HepG2 (cell line): ENCODE results near the gene CELF2. TPM values are rescaled to one million over a fixed set of nuclear protein-coding genes. Genes with fewer than 3 reads are reported as not detected.

Experiments used
- ATAC-seq: fragments of 200-7000 bp; cut with Tn5 transposase; 3 replicates; pipeline ENCODE4 v1.9.1; 2020; ENCODE audit warnings: mild to moderate bottlenecking, moderate library complexity
- BruUV-seq: library from RNA; stranded (reverse); fragments of 400-500 nt; replicated peaks from 2 replicates; lab custom pipeline; 2021; lab: Mats Ljungman, UMichigan
- CTCF ChIA-PET: fragments of 300-600 bp; formaldehyde crosslinking; extraction: SDS; loops from one replicate; lab custom pipeline; 2021; ENCODE audit warnings: low total read pairs, inconsistent platforms, low intra/inter-chr PET ratio; lab: Yijun Ruan, JAX
- POLR2A ChIA-PET: fragments of 350-600 bp; sonication (Branson Sonifier 250); formaldehyde crosslinking; loops from one replicate; lab custom pipeline; 2020; ENCODE audit warnings: antibody characterized with exemption, inconsistent platforms; lab: Yijun Ruan, JAX
- DNase-seq: peaks from one replicate; pipeline ENCODE4 v3.0.0-alpha.2; 2015; ENCODE audit warnings: low spot score
- FAIRE-seq: peaks from 3 replicates; lab custom pipeline; 2011; peaks lifted over from hg19 to GRCh38; lab: Jason Lieb, UNC
- H2AFZ ChIP-seq: one replicate; pipeline ENCODE4 v1.6.1; 2011; ENCODE audit warnings: low read length, inconsistent platforms
- H3K27ac ChIP-seq: fragments of 300-600 bp; 3 replicates; pipeline ENCODE4 v1.8.0; 2011; ENCODE audit warnings: mixed run types, mild to moderate bottlenecking, mixed read lengths, low read length, inconsistent platforms; ENCODE audit not compliant: insufficient read depth; ENCODE audit errors: extremely low read length
- H3K27me3 ChIP-seq, 2 experiments: fragments of 200-600 bp in 1 of 2; 2 replicates in 1 of 2; 3 replicates in 1 of 2; pipeline versions ENCODE4 v1.6.0 to v1.8.0; 2011; ENCODE audit warnings: low read length in 2 of 2, mild to moderate bottlenecking in 2 of 2, moderate library complexity in 2 of 2, inconsistent platforms in 1 of 2; ENCODE audit not compliant: insufficient read depth in 2 of 2, control insufficient read depth in 1 of 2
- H3K36me3 ChIP-seq, 2 experiments: fragments of 200-600 bp in 1 of 2; replicated peaks in 1 of 2; 2 replicates in 1 of 2; 3 replicates in 1 of 2; pipeline versions ENCODE4 v1.5.1 to v1.8.0; 2011; ENCODE audit warnings: low read length in 2 of 2, inconsistent platforms in 1 of 2; ENCODE audit not compliant: insufficient read depth in 2 of 2, control insufficient read depth in 1 of 2
- H3K4me1 ChIP-seq: 2 replicates; pipeline ENCODE4 v1.5.1; 2012; ENCODE audit warnings: low read length, inconsistent platforms; ENCODE audit not compliant: insufficient read depth
- H3K4me2 ChIP-seq: 2 replicates; pipeline ENCODE4 v1.6.0; 2011; ENCODE audit warnings: low read depth, low read length, inconsistent platforms
- H3K4me3 ChIP-seq, 3 experiments: fragments of 200-600 bp in 1 of 3; sonication (generic), shearing (Covaris generic) in 1 of 3; replicated peaks in 1 of 3; 2 replicates each; pipeline ENCODE4 v1.5.1; 2011 to 2016; ENCODE audit warnings: low read length in 3 of 3, inconsistent platforms in 2 of 3, low read depth in 2 of 3, mild to moderate bottlenecking in 2 of 3, control low read depth in 1 of 3, mixed read lengths in 1 of 3; ENCODE audit not compliant: insufficient read depth in 1 of 3
- H3K79me2 ChIP-seq: one replicate; pipeline ENCODE4 v1.6.1; 2011; ENCODE audit warnings: low read length, inconsistent platforms; ENCODE audit not compliant: insufficient read depth
- H3K9ac ChIP-seq: 2 replicates; pipeline ENCODE4 v1.6.0; 2011; ENCODE audit warnings: mild to moderate bottlenecking, low read depth, low read length, inconsistent platforms; ENCODE audit not compliant: insufficient read depth
- H3K9me3 ChIP-seq: 2 replicates; pipeline ENCODE4 v1.5.1; 2012; ENCODE audit warnings: mild to moderate bottlenecking, low read length
- H4K20me1 ChIP-seq: 2 replicates; pipeline ENCODE4 v1.6.0; 2011; ENCODE audit warnings: inconsistent platforms, mild to moderate bottlenecking, low read length, moderate library complexity; ENCODE audit not compliant: insufficient read depth
- ZNF17 ChIP-seq: sonication (generic); formaldehyde crosslinking; IDR thresholded peaks from 2 replicates; pipeline ENCODE4 v1.5.0; 2020; ENCODE audit warnings: mild to moderate bottlenecking, missing genetic modification reagents
- ZNF337 ChIP-seq: sonication (generic); formaldehyde crosslinking; IDR thresholded peaks from 2 replicates; pipeline ENCODE4 v1.5.1; 2020; ENCODE audit warnings: missing genetic modification reagents, low read depth, mild to moderate bottlenecking, borderline replicate concordance
- ZNF350 ChIP-seq: sonication (generic); formaldehyde crosslinking; IDR thresholded peaks from 2 replicates; pipeline ENCODE4 v1.4.0; 2020; ENCODE audit warnings: mild to moderate bottlenecking, low read depth, missing genetic modification reagents, borderline replicate concordance
- WGBS: methylation state at CpG from one replicate; pipeline ENCODE4 v1.1.6; 2017; ENCODE audit warnings: low lambda C conversion rate; 5-methylcytosine and 5-hydroxymethylcytosine counted together
- in situ Hi-C: cut with HindIII; loops from 2 replicates; pipeline ENCODE4 v1.10.0; 2017; ENCODE audit warnings: low pct_unique_long_range_greater_than_20kb; ENCODE audit not compliant: extremely low pct_ligation_motif_present
- intact Hi-C: fragments of 100-400 bp; cut with micrococcal nuclease; formaldehyde crosslinking; loops from one replicate; pipeline ENCODE4 v1.10.0; 2022; ENCODE audit not compliant: unreplicated experiment
- polyA plus RNA-seq, 8 experiments: library from polyadenylated mRNA; depleted of rRNA in 3 of 8; stranded (reverse) in 7 of 8; unstranded in 1 of 8; fragments of >200 nt; fragmentation: Illumina TruSeq in 4 of 8; extraction: Trizol in 4 of 8; gene quantifications; 2 replicates each; pipeline versions ENCODE4 v1.2.1 to v1.2.3, GENCODE V29; 2011 to 2016; ENCODE audit warnings: low read depth in 4 of 8, missing spikeins in 1 of 8, mixed read lengths in 1 of 8; ENCODE audit not compliant: insufficient read depth in 1 of 8
- total RNA-seq, 5 experiments: library from RNA; depleted of rRNA; stranded (reverse); fragments of >200 nt; fragmentation: Illumina TruSeq; extraction: Trizol; gene quantifications; 2 replicates each; pipeline ENCODE4 v1.2.3, GENCODE V29; 2016; ENCODE audit warnings: low read depth in 1 of 5
- TF ChIP-seq, protein P1 (sequence below): sonication (generic); formaldehyde crosslinking; IDR thresholded peaks from 2 replicates; pipeline ENCODE4 v1.8.0; 2022; ENCODE audit warnings: mild to moderate bottlenecking, missing genetic modification reagents; ENCODE audit not compliant: insufficient replicate concordance
- TF ChIP-seq, protein P2 (sequence below): sonication (generic); formaldehyde crosslinking; IDR thresholded peaks from 2 replicates; pipeline ENCODE4 v1.4.0; 2020; ENCODE audit warnings: mild to moderate bottlenecking, missing genetic modification reagents, borderline replicate concordance
- TF ChIP-seq, protein P3 (sequence below): sonication (generic); formaldehyde crosslinking; IDR thresholded peaks from 2 replicates; pipeline ENCODE4 v1.4.0; 2020; ENCODE audit warnings: missing genetic modification reagents
- TF ChIP-seq, protein P4 (sequence below): sonication (generic); formaldehyde crosslinking; conservative IDR thresholded peaks from 2 replicates; pipeline ENCODE4 v1.4.0; 2020; ENCODE audit warnings: missing genetic modification reagents

Gene CELF2
- total and polyA plus RNA-seq, 2 of the 13 experiments (the other 11 are each of a cell fraction or from before 2014, with no cell fraction given), result not detected

DNA sequence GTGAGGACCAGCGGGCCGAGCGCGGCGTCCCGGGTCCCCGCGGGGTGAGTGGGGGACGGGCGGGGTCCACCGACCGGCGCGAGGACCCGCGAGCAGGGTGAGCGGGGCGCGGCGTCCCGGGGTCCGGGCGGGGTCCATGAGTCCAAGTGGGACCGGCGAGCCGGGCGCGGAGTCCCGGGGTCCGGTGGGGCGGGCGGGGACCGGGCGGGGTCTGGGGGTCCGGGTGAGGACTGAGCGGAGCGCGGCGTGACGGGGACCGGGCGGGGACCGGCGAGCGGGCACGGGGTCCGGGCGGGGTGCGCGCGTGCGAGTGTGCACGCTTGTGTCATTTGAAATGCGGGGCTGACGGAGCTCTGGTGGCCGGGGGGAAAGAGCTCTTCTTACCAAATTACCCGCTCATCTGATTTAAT lies 765 bp downstream of the CELF2 start:
- no peak for ATAC-seq
- no peak overlapping the region for H3K4me2 ChIP-seq
- BruUV-seq, result no TSS peak
- DNase-seq, result no peak
- ChIA-PET POLR2A (no interaction called here), CTCF (no interaction called here)
- H3K36me3 ChIP-seq, result no peaks in the 10 kb centered on the region
- no peaks in the 10 kb centered on the region for H3K4me1 ChIP-seq
- H3K9me3 ChIP-seq, result no peaks in the 10 kb centered on the region
- H2AFZ ChIP-seq, result no peak overlapping the region
- 84% methylated on average over 57 of the region's 57 CpGs for WGBS
- no peak overlapping the region for H3K27ac ChIP-seq
- H3K27me3 ChIP-seq, result peaks cover 0 to 19% of the 10 kb centered on the region in 2 experiments; a peak in 1 of 5 replicates
- FAIRE-seq, result no peak
- intact Hi-C loops, result no loop called here
- H4K20me1 ChIP-seq, result no peaks in the 10 kb centered on the region
- no peak overlapping the region for H3K4me3 ChIP-seq
- no peak overlapping the region for H3K9ac ChIP-seq
- H3K79me2 ChIP-seq, result no peaks in the 10 kb centered on the region
- in situ Hi-C loops, result no loop called here
- TF ChIP-seq, protein P1, sequence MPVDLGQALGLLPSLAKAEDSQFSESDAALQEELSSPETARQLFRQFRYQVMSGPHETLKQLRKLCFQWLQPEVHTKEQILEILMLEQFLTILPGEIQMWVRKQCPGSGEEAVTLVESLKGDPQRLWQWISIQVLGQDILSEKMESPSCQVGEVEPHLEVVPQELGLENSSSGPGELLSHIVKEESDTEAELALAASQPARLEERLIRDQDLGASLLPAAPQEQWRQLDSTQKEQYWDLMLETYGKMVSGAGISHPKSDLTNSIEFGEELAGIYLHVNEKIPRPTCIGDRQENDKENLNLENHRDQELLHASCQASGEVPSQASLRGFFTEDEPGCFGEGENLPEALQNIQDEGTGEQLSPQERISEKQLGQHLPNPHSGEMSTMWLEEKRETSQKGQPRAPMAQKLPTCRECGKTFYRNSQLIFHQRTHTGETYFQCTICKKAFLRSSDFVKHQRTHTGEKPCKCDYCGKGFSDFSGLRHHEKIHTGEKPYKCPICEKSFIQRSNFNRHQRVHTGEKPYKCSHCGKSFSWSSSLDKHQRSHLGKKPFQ, result no peak
- TF ChIP-seq, protein P2, sequence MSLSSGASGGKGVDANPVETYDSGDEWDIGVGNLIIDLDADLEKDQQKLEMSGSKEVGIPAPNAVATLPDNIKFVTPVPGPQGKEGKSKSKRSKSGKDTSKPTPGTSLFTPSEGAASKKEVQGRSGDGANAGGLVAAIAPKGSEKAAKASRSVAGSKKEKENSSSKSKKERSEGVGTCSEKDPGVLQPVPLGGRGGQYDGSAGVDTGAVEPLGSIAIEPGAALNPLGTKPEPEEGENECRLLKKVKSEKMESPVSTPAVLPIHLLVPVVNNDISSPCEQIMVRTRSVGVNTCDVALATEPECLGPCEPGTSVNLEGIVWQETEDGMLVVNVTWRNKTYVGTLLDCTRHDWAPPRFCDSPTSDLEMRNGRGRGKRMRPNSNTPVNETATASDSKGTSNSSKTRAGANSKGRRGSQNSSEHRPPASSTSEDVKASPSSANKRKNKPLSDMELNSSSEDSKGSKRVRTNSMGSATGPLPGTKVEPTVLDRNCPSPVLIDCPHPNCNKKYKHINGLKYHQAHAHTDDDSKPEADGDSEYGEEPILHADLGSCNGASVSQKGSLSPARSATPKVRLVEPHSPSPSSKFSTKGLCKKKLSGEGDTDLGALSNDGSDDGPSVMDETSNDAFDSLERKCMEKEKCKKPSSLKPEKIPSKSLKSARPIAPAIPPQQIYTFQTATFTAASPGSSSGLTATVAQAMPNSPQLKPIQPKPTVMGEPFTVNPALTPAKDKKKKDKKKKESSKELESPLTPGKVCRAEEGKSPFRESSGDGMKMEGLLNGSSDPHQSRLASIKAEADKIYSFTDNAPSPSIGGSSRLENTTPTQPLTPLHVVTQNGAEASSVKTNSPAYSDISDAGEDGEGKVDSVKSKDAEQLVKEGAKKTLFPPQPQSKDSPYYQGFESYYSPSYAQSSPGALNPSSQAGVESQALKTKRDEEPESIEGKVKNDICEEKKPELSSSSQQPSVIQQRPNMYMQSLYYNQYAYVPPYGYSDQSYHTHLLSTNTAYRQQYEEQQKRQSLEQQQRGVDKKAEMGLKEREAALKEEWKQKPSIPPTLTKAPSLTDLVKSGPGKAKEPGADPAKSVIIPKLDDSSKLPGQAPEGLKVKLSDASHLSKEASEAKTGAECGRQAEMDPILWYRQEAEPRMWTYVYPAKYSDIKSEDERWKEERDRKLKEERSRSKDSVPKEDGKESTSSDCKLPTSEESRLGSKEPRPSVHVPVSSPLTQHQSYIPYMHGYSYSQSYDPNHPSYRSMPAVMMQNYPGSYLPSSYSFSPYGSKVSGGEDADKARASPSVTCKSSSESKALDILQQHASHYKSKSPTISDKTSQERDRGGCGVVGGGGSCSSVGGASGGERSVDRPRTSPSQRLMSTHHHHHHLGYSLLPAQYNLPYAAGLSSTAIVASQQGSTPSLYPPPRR (CRISPR knock-in tag), result no peak
- no peak for TF ChIP-seq ZNF17 (CRISPR knock-in tag)
- TF ChIP-seq, protein P3, sequence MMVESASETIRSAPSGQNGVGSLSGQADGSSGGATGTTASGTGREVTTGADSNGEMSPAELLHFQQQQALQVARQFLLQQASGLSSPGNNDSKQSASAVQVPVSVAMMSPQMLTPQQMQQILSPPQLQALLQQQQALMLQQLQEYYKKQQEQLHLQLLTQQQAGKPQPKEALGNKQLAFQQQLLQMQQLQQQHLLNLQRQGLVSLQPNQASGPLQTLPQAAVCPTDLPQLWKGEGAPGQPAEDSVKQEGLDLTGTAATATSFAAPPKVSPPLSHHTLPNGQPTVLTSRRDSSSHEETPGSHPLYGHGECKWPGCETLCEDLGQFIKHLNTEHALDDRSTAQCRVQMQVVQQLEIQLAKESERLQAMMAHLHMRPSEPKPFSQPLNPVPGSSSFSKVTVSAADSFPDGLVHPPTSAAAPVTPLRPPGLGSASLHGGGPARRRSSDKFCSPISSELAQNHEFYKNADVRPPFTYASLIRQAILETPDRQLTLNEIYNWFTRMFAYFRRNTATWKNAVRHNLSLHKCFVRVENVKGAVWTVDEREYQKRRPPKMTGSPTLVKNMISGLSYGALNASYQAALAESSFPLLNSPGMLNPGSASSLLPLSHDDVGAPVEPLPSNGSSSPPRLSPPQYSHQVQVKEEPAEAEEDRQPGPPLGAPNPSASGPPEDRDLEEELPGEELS (CRISPR knock-in tag), result no peak
- TF ChIP-seq ZNF350, result no peak
- no peak for TF ChIP-seq ZNF337
- TF ChIP-seq, protein P4, sequence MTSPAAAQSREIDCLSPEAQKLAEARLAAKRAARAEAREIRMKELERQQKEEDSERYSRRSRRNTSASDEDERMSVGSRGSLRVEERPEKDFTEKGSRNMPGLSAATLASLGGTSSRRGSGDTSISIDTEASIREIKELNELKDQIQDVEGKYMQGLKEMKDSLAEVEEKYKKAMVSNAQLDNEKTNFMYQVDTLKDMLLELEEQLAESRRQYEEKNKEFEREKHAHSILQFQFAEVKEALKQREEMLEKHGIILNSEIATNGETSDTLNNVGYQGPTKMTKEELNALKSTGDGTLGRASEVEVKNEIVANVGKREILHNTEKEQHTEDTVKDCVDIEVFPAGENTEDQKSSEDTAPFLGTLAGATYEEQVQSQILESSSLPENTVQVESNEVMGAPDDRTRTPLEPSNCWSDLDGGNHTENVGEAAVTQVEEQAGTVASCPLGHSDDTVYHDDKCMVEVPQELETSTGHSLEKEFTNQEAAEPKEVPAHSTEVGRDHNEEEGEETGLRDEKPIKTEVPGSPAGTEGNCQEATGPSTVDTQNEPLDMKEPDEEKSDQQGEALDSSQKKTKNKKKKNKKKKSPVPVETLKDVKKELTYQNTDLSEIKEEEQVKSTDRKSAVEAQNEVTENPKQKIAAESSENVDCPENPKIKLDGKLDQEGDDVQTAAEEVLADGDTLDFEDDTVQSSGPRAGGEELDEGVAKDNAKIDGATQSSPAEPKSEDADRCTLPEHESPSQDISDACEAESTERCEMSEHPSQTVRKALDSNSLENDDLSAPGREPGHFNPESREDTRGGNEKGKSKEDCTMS (CRISPR knock-in tag), result no peak
